NCI-H2227 (cell line): ENCODE data around the gene SLX9.
"Not testable (repeated sequence)": the region's sequence is repeated elsewhere in the genome, so short reads cannot be mapped to it uniquely, and the experiment has no call there.

Source experiments
- DNase-seq: peaks from one replicate; lab custom pipeline; 2025; ENCODE audit not compliant: unreplicated experiment; lab: John Stamatoyannopoulos, UW

SLX9 gene

GRCh38 chr21:44914176-44914874, 25.5 kb upstream of the SLX9 start:
- no peak for DNase-seq

DNA sequence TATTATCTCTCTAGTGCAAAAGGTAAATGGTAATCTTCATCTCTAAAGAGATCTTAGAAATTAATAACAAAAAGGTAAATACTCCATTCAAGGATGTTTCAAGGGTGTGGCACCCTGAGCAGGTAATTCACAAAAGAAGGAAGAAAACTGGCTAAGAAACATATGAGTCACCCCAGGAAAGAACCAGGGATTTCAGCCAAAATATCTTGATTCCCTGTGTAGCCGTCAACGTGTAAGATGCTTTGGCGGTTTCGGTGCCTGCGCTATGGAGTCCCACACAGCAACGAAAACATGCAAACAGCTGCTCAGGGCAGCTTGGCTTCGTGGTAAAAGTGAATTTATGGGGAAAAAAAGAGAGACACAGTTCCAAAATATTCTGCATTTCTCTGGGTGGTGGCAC, 22.9 kb upstream of the SLX9 start:
- no peak for DNase-seq

DNA sequence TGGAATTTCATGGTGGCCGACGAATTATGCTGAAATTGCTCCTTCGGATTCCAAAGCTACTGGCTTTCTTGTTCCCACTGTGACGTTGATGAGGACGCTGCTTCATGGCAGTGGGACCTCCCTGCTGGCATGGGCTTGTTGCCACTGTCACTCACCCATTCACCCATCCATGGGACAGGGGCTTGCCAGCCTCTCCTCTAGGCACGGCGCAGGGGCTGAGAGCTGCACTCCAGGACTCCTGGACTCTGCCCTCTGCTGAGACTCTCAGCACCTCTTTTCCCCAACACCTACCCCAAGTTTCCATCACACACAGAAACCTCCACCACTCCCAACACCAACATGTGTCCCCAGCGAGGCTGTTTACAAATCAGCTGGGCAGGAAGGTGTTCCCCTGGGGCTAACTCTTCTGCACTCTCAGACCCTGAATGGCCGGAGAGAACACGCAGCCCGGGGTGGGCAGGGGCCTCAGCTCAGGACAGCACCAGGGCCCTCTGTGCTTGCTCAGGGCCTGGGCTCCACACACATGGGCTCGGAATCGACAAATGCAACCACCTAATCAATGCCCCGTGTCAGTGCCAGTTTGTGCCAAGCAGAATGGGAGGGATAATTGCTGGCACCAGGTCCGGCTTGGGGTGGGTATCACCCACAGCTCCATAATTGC, 22.3 kb upstream of the SLX9 start:
- DNase-seq, result no peak

GRCh38 chr21:44918107-44918470, 21.7 kb upstream of the SLX9 start:
- no peak for DNase-seq

- no peak for DNase-seq
These were observed 21.2 kb upstream of the SLX9 start for GRCh38 chr21:44918581-44919033.

- no peak for DNase-seq
These were observed 20.5 kb upstream of the SLX9 start for GRCh38 chr21:44919111-44919912.

DNA sequence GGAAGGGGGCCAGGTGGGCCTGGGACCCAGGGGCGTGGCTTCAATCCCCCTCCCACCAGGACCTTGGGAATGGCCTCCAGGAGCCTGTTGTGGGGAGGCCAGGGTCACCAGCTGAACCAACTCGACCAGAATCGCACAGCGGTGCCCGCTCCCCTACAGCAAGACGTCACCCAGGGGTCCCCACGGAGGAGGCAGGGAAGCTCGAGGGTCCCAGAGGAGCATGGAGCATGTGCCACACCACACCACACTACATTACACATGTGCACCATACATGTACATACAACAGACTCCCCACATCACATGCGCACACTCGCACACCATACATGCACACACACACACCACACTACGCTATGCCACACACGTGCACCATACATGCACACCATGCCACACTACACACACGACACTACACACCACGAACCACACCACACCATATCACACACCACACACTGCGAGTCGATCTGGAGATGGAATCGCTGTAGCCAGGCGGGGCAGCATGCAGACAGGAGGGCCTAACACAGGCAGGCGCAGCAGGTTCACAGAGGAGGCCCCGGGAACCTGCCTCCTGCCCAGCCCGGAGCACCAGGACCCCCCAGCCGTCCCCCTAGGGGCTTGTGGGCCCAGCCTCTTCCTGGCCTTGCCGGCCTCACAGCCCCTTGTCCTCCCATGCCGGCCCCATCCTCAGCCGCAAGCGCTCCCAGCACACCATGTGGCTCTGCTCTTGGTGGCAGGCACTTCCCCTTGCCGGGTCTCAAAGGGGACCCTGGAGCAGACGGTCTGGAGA, 19.7 kb upstream of the SLX9 start:
- DNase-seq, result no peak

- no peak for DNase-seq
These were observed 18.9 kb upstream of the SLX9 start, which contains the start of gene ITGB2 for GRCh38 chr21:44920694-44921604. Gene ITGB2 (minus strand): TSS chr21:44920899. CDS start chr21:44910782, 10,117 bp downstream.

GRCh38 chr21:44921928-44922327, 17.9 kb upstream of the SLX9 start:
- no peak for DNase-seq

DNA sequence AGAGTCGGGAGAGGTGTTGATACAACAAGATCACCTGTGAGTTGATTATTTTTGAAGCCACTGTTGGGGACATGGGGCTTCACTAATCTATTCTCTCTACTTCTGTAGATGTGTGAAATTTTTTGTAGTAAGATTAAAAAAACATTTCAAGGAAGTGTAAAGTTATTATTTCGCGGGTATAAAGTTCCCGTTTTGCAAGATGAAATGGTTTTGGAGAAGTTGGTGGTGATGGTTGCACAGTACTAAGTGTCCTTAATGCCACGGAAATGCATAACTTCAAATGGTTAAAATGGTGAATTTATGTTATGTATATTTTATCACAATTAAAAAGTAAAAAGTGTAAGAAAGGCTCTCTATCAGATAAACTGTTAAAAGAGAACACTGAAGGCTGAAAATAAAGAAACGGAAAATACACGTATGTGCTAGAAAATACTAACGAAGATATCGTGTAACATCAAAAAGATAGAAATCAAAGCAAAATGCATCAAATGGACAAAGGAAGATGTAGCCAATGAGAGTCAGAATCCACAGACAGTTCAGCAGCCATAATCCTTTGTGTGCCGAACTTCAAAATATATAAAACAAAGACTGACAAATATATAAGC, 16.2 kb upstream of the SLX9 start:
- no peak for DNase-seq

DNA sequence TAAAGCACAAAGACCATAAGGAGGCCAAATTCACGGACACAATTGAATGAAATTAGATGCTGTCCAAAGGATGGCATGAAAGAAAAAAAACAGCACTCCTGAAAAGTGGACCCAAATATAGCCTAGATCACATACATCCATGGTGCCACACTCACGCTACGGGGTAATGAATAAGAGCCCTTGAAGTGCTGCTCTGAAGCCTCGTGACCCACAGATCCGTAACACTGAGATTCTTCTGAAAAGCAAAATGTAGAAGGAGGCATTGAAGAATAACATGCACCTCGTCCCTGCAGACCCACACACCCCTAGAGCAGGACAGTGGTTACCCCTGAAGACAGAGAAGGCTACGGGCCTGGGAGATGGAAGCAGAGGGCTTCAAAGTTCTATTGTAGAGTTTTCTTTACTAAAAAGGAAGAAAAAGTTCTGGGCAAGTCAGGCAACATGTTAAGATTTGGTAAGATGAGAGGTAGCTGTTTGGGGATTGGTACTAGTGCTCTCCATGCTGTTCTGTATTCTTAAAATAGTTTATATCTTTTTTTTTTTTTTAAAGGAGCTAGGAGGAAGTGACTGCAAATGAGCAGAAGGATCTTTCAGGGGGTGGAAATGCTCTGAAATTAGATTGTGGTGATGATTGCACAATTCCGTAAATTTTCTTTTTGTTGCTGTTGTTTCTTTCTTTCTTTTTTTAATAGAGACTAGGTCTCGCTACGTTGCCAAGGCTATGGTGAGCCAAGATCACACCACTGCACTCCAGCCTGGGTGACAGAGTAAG, 15.0 kb upstream of the SLX9 start:
- no peak for DNase-seq

DNA sequence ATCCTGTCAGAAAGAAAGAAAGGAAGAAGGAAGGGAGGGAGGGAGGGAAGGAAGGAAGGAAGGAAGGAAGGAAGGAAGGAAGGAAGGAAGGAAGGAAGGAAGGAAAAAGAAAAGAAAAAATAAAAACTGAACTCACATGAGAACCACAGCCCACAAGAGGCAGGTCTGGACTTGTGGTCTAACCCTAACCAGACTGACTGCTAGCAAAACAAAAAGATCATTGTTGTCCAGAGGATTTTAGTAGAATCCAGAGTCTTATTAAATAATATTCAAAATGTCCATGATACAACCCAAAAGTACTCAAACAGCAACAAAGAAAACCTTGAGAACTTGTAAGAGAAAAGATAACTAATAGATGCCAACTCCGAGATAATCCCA, 14.5 kb upstream of the SLX9 start:
- no peak for DNase-seq

DNA sequence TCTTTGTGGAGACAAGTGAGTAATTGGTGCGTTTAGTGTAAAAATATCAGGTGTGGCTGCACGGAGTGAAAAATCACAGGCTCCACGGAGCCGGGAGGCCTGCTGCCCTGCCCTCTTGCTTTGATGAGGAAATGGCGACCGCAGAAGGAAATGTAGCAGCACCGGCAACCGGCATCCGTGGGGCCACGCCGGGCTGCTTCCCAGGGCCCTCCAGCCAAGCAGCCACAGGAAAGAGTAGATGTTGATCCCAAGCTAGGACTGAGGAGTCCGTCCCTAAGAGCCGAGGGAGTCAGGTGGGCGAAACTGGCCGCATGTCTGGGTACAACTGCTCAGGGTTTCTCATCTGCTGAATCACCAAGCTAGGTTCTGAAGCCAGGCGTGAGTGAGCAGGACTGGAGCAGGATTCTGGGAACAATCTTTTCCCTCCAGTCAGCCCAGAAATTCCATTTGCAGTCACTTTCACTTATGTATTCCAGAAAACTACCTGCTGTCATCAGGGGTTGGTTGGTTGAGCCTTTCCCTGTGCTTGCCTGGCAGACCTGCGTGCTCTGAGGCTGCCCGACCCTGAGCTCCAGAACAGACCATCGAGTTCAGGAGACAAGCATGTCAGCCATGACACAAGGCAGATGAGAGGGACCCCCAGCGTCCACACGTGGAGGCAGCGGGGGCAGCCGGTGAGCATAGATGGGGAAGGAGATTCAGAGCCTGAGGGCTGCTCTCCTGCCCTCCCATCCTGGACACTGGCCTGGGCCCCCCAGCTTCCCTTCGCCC, 13.3 kb upstream of the SLX9 start:
- no peak for DNase-seq

DNA sequence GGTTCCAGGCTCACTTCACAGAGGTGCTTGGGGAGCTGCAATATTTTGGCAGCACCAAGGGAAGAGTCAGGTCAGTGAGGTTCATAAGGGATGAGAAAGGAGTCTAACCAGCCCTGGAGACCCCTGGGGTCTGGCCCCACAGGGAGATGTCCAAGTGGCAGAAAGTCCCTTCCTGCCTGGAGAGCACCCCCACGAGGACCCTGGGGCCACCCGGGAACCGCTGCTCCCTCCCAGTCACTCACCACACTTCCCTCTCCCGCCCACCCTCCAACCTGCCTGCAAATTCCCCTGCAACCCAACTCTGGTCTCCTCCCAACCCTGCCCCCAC, 12.6 kb upstream of the SLX9 start:
- DNase-seq, result no peak

- DNase-seq, result no peak
These were observed 12.0 kb upstream of the SLX9 start for GRCh38 chr21:44927587-44928461.

GRCh38 chr21:44928500-44929241, 11.2 kb upstream of the SLX9 start:
- not testable (repeated sequence) for DNase-seq
